AG04450 (cell line): ENCODE results near the gene NTNG2. TPM values are rescaled to one million over a fixed set of nuclear protein-coding genes. Genes with fewer than 3 reads are reported as not detected.

ENCODE experiments used
- CTCF ChIA-PET: fragments of 300-600, 350-600 bp; formaldehyde crosslinking; extraction: SDS; loops from one replicate; lab custom pipeline; 2022; ENCODE audit warnings: antibody characterized with exemption, inconsistent platforms; lab: Charles Lee
- POLR2A ChIA-PET: fragments of 350-600 bp; formaldehyde crosslinking; extraction: SDS; loops from one replicate; lab custom pipeline; 2021; ENCODE audit warnings: antibody characterized with exemption, inconsistent platforms; lab: Yijun Ruan, JAX
- DNase-seq: peaks from one replicate; pipeline ENCODE4 v3.0.0-alpha.2; 2011; ENCODE audit warnings: low read depth, low spot score
- H3K27ac ChIP-seq: one replicate; pipeline ENCODE4 v1.5.1; 2012; ENCODE audit warnings: low read depth, low read length, control low read depth
- H3K27me3 ChIP-seq: one replicate; pipeline ENCODE4 v1.6.0; 2012; ENCODE audit warnings: low read length; ENCODE audit not compliant: control insufficient read depth, insufficient read depth
- H3K4me3 ChIP-seq: 2 replicates; pipeline ENCODE4 v1.5.1; 2011; ENCODE audit warnings: mild to moderate bottlenecking, low read depth, low read length, control low read depth
- H3K9me3 ChIP-seq: 2 replicates; pipeline ENCODE4 v1.5.1; 2012; ENCODE audit warnings: low read length; ENCODE audit not compliant: control insufficient read depth, insufficient read depth
- CTCF ChIP-seq: IDR thresholded peaks from 2 replicates; pipeline ENCODE4 v1.5.1; 2011; ENCODE audit warnings: low read depth, low read length, control low read depth, inconsistent platforms
- polyA plus RNA-seq: library from polyadenylated mRNA; depleted of rRNA; stranded (reverse); fragments of >200 nt; gene quantifications from 2 replicates; pipeline ENCODE4 v1.2.3, GENCODE V29; 2011

Gene NTNG2
- polyA plus RNA-seq, 1 experiment: 0.93 TPM

DNA sequence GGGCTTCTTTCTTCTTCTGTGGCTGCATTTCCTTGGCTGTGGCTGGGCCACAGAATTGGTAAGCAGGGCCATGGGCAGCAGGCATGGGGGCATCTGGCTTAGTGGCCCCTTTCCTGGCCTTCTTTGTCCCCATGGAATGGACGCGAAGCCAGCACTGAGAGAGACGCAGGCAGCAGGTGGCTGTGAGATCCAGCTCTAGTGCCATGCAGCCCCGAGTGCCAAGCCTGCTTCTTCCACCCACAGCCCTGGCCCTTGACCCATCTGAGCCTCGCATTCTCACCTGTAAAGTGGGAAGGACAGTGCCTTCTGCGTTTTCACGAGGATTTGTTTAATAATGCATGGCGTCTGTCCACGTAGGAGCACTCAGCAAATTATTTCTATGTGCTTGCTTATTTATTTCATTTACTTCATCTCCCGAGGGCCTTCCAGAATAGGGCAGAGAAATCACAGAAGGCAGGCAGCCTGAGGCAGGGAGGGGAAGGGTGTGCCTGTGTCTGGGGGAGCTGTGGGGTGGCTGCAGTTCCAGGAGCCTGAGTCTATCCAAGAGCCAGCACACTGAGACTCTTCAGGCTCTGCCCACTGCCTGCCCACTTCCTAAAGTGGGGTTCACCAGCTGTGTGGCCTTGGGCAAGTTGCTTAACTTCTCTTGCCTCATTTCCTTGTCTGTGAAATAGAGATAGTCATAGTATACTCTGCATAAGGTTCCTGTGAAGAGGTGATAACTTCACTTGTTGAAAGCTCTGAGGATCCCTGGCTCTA lies 55.2 kb downstream of the NTNG2 start:
- Histone ChIP-seq H3K27me3 (peaks cover 30% of the 10 kb centered on the region), H3K4me3 (no peak overlapping the region), H3K27ac (no peak overlapping the region), H3K9me3 (no peaks in the 10 kb centered on the region)
- POLR2A ChIA-PET: no interaction called here
- no peak for TF ChIP-seq CTCF
- DNase-seq: no peak
- CTCF ChIA-PET: interaction anchor here (0.6 kb wide), 1 partner anchor 17 kb away, joined by 4 read pairs; no protein-coding TSS in a partner anchor

GRCh38 chr9:132218208-132218607 lies 56.4 kb downstream of the NTNG2 start:
- Histone ChIP-seq H3K9me3 (no peaks in the 10 kb centered on the region), H3K27ac (no peak overlapping the region), H3K4me3 (no peak overlapping the region), H3K27me3 (peaks cover 40% of the 10 kb centered on the region)
- POLR2A ChIA-PET: no interaction called here
- DNase-seq: no peak
- CTCF ChIA-PET: interaction anchor here (1.1 kb wide), 1 partner anchor 18 kb away, joined by 3 read pairs; no protein-coding TSS in a partner anchor
- no peak for TF ChIP-seq CTCF

DNA sequence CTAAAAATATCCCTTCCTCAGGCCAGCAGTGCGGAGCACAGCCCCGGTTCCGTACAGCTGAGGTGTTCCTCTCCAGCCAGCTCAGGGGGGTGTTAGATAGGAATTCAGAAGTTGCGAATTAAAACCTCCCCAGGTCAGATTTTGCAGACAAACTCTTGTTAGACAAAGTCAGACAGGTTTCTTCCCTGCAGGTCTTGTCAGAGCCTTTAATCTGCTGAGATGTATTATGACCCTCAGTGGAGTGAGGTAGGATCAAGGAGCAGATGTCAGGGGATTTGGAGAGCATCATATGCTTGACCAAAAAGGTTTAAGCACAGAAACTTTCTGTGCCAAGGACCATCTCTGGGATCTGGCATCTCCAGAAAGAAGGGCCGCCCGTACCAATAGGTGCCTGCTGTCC lies 60.1 kb downstream of the NTNG2 start:
- Histone ChIP-seq H3K27ac (no peak overlapping the region), H3K9me3 (no peaks in the 10 kb centered on the region), H3K4me3 (no peak overlapping the region), H3K27me3 (peaks cover 54% of the 10 kb centered on the region)
- POLR2A ChIA-PET: no interaction called here
- no peak for TF ChIP-seq CTCF
- no peak for DNase-seq
- CTCF ChIA-PET: interaction anchor here (0.8 to 2.1 kb wide), 2 partner anchors 14 to 475 kb away, joined by 5 to 10 read pairs; no protein-coding TSS in a partner anchor

DNA sequence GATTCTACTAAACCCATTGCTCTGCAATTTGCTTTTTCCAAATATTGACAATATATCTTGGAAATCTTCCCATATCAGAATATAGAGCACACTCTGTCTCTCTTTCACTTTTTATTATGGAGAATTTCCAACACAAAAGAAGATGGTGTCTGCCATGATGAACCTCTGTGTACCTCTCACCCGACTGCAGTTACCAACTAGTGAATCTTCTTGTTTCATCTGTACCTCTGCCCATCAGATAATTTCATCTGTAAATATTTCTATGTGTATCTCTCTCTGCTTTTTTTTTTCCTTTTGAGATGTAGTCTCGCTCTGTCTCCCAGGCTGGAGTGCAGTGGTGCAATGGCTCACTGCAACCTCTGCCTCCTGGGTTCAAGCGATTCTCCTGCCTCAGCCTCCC lies 62.8 kb downstream of the NTNG2 start:
- DNase-seq: no peak
- no peaks in the 10 kb centered on the region for H3K9me3 ChIP-seq
- no peak overlapping the region for H3K4me3 ChIP-seq
- CTCF ChIA-PET: no interaction called here
- H3K27ac ChIP-seq: no peak overlapping the region
- peaks cover 55% of the 10 kb centered on the region for H3K27me3 ChIP-seq
- TF ChIP-seq CTCF: no peak
- POLR2A ChIA-PET: no interaction called here
